Activated B cell treated with CpG ODN at 0.5 μM for 24 hours (primary cell): ENCODE measurements around the gene PER2. TPM values are rescaled to one million over a fixed set of nuclear protein-coding genes. Genes with fewer than 3 reads are reported as not detected.

Source experiments
- ATAC-seq: fragments of 200-7000 bp; cut with Tn5 transposase; one replicate; pipeline ENCODE4 v1.10.0; 2021; ENCODE audit warnings: low read depth, mild to moderate bottlenecking, moderate library complexity
- CTCF ChIA-PET: fragments of 350-600 bp; sonication (Branson Sonifier 250); formaldehyde crosslinking; loops from one replicate; lab custom pipeline; 2021; ENCODE audit warnings: antibody characterized with exemption; lab: Charles Lee
- POLR2A ChIA-PET: fragments of 350-600 bp; sonication (Branson Sonifier 250); formaldehyde crosslinking; loops from one replicate; lab custom pipeline; 2021; ENCODE audit warnings: antibody characterized with exemption; lab: Charles Lee
- DNase-seq: peaks from one replicate; pipeline ENCODE4 v3.0.0; 2022
- H3K27ac Mint-ChIP-seq: one replicate; pipeline ENCODE4 v1.8.0; 2020; ENCODE audit warnings: mixed read lengths
- H3K27me3 Mint-ChIP-seq: one replicate; pipeline ENCODE4 v1.8.0; 2021; ENCODE audit warnings: mixed read lengths
- H3K36me3 Mint-ChIP-seq: one replicate; pipeline ENCODE4 v1.8.0; 2021; ENCODE audit warnings: low read depth, mixed read lengths
- H3K4me1 Mint-ChIP-seq: one replicate; pipeline ENCODE4 v1.8.0; 2021; ENCODE audit warnings: mixed read lengths
- H3K4me3 Mint-ChIP-seq: one replicate; pipeline ENCODE4 v1.8.0; 2020; ENCODE audit warnings: mild to moderate bottlenecking, mixed read lengths
- H3K9me3 Mint-ChIP-seq: one replicate; pipeline ENCODE4 v1.8.0; 2020; ENCODE audit warnings: mixed read lengths
- CTCF ChIP-seq: fragments of 200-600 bp; IDR thresholded peaks from one replicate; pipeline ENCODE4 v1.8.0; 2022; ENCODE audit warnings: antibody characterized with exemption, mild to moderate bottlenecking
- intact Hi-C: fragments of 100-400 bp; cut with micrococcal nuclease; formaldehyde crosslinking; loops from one replicate; pipeline ENCODE4 v1.15.1; 2024
- total RNA-seq: library from RNA; stranded (reverse); gene quantifications from 2 replicates; pipeline ENCODE4 v1.2.3, GENCODE V29; 2022

The PER2 gene
- total RNA-seq, 1 donor from 2014 or later: 16.6 TPM

- intact Hi-C loops: loop anchor here (1.0 to 5.0 kb wide), 5 partner anchors 27 to 814 kb away; partner anchors contain the start of gene SCLY
- Mint-ChIP-seq H3K27ac (peak overlapping the region; percentile 94), H3K4me1 (peaks cover 30% of the 10 kb centered on the region), H3K4me3 (peak overlapping the region; percentile 93), H3K27me3 (no peaks in the 10 kb centered on the region), H3K36me3 (no peaks in the 10 kb centered on the region), H3K9me3 (no peaks in the 10 kb centered on the region)
- TF ChIP-seq CTCF: no peak
- ChIA-PET POLR2A (interaction anchor here (0.6 to 1.4 kb wide), 5 partner anchors 31 to 1736 kb away, joined by 3 to 6 read pairs (median 3); partner anchors contain the start of genes ILKAP and NDUFA10), CTCF (no interaction called here)
- DNase-seq: no peak
- ATAC-seq: no peak
Observed at GRCh38 chr2:238289574-238289973, 1.2 kb upstream of the PER2 start.

- peak overlapping the region; percentile 93 for H3K4me3 Mint-ChIP-seq
- H3K27ac Mint-ChIP-seq: peak overlapping the region; percentile 94
- H3K36me3 Mint-ChIP-seq: no peaks in the 10 kb centered on the region
- H3K9me3 Mint-ChIP-seq: no peaks in the 10 kb centered on the region
- ChIA-PET CTCF (no interaction called here), POLR2A (interaction anchor here (0.6 to 1.6 kb wide), 9 partner anchors 30 to 1736 kb away, joined by 3 to 6 read pairs (median 3); partner anchors contain the start of genes HDAC4, ILKAP, NDUFA10 and TRAF3IP1)
- TF ChIP-seq CTCF: no peak
- H3K4me1 Mint-ChIP-seq: peaks cover 34% of the 10 kb centered on the region
- H3K27me3 Mint-ChIP-seq: no peaks in the 10 kb centered on the region
- ATAC-seq (peak; percentile 87), DNase-seq (peak; percentile 95)
- intact Hi-C loops: loop anchor here (1.0 to 5.0 kb wide), 11 partner anchors 26 to 814 kb away; partner anchors contain the start of genes ASB1, HES6, ILKAP and SCLY
Observed at GRCh38 chr2:238288650-238289573, 502 bp upstream of the PER2 start.

- peak overlapping the region; percentile 30 for H3K27ac Mint-ChIP-seq
- ATAC-seq (no peak), DNase-seq (no peak)
- peaks cover 51% of the 10 kb centered on the region for H3K4me1 Mint-ChIP-seq
- no peaks in the 10 kb centered on the region for H3K27me3 Mint-ChIP-seq
- H3K36me3 Mint-ChIP-seq: no peaks in the 10 kb centered on the region
- H3K9me3 Mint-ChIP-seq: no peaks in the 10 kb centered on the region
- ChIA-PET POLR2A (interaction anchor here (1.5 to 1.6 kb wide), 2 partner anchors 33 to 48 kb away, joined by 3 to 6 read pairs; partner anchors contain the start of gene TRAF3IP1), CTCF (no interaction called here)
- intact Hi-C loops: loop anchor here (5.0 kb wide), 1 partner anchor 615 kb away; no protein-coding TSS in a partner anchor
- H3K4me3 Mint-ChIP-seq: peak overlapping the region; percentile 85
- no peak for TF ChIP-seq CTCF
Observed at GRCh38 chr2:238286987-238287736, 1.2 kb downstream of the PER2 start.

- Mint-ChIP-seq H3K9me3 (no peaks in the 10 kb centered on the region), H3K4me3 (peak overlapping the region; percentile 85), H3K27ac (peak overlapping the region; percentile 30), H3K36me3 (no peaks in the 10 kb centered on the region), H3K27me3 (no peaks in the 10 kb centered on the region), H3K4me1 (peaks cover 57% of the 10 kb centered on the region)
- ChIA-PET POLR2A (no interaction called here), CTCF (no interaction called here)
- no peak for DNase-seq
- TF ChIP-seq CTCF: no peak
- ATAC-seq: no peak
- intact Hi-C loops: loop anchor here (5.0 kb wide), 1 partner anchor 614 kb away; no protein-coding TSS in a partner anchor
Observed at GRCh38 chr2:238286551-238286950, 1.9 kb downstream of the PER2 start.
